GM19455 (cell line): ENCODE results near the gene PLA2G1B.

Experiments used
- ATAC-seq: cut with Tn5 transposase; IDR thresholded peaks from one replicate; pipeline ENCODE4 v1.9.1; 2021; ENCODE audit not compliant: unreplicated experiment

The PLA2G1B gene

GRCh38 chr12:120327593-120327992, at the start of gene PLA2G1B:
TSS of gene PLA2G1B (minus strand) at chr12:120327779. CDS start at chr12:120327753, 26 bp downstream.
- no peak for ATAC-seq

- ATAC-seq, result no peak
Observed at GRCh38 chr12:120376934-120377572, 49.5 kb upstream of the PLA2G1B start.

- ATAC-seq, result no peak
Observed at GRCh38 chr12:120376416-120376815, 48.8 kb upstream of the PLA2G1B start.

- no peak for ATAC-seq
Observed at GRCh38 chr12:120376009-120376408, 48.4 kb upstream of the PLA2G1B start.

GRCh38 chr12:120373683-120374082, 46.1 kb upstream of the PLA2G1B start:
- no peak for ATAC-seq

- ATAC-seq, result no peak
Observed at GRCh38 chr12:120370343-120371243, 43.0 kb upstream of the PLA2G1B start.

- no peak for ATAC-seq
Observed at GRCh38 chr12:120369603-120370342, 42.2 kb upstream of the PLA2G1B start.

- ATAC-seq, result no peak
Observed at GRCh38 chr12:120368789-120369602, 41.4 kb upstream of the PLA2G1B start, which contains the start of gene MSI1. TSS of gene MSI1 (minus strand) at chr12:120369164. CDS start at chr12:120369091, 73 bp downstream.

- ATAC-seq, result no peak
Observed at GRCh38 chr12:120367924-120368788, 40.6 kb upstream of the PLA2G1B start.

GRCh38 chr12:120367233-120367923, 39.8 kb upstream of the PLA2G1B start:
- ATAC-seq, result no peak

GRCh38 chr12:120366845-120367232, 39.3 kb upstream of the PLA2G1B start:
- no peak for ATAC-seq

- no peak for ATAC-seq
Observed at GRCh38 chr12:120366341-120366705, 38.7 kb upstream of the PLA2G1B start.

GRCh38 chr12:120365675-120366340, 38.2 kb upstream of the PLA2G1B start:
- ATAC-seq, result no peak

GRCh38 chr12:120364487-120364886, 36.9 kb upstream of the PLA2G1B start:
- ATAC-seq, result no peak

GRCh38 chr12:120363274-120363855, 35.8 kb upstream of the PLA2G1B start:
- ATAC-seq, result no peak

GRCh38 chr12:120362516-120363273, 35.1 kb upstream of the PLA2G1B start:
- no peak for ATAC-seq

GRCh38 chr12:120361506-120362208, 34.1 kb upstream of the PLA2G1B start:
- no peak for ATAC-seq
